ENCODE results near the gene VDAC2. TPM values are rescaled to one million over a fixed set of nuclear protein-coding genes. Genes with fewer than 3 reads are reported as not detected.

VDAC2 gene
- total and polyA plus RNA-seq, 4 donors: 94.5 to 121 (median 102) TPM

DNA sequence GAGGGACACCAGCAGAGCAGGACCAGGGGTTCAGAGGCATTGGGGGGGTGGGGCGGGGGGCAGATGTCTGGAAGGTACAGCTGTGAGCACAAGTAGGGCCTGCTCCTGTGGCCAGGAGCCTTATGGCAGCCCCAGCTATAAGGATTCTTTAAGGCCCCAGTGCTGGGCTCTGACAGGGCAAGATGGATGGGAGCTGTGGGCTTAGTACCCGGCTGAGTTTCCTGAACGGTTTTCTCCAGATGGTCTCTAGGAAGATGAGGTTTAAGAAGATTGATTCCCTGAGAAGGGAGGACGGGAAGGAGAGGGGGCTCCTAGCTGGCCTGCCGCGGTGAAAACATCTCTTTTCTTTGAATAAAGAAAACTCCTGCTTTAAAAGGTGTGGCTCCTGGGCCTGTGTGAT lies 55.3 kb downstream of the VDAC2 start:
- Histone ChIP-seq H3K4me3 (no peak overlapping the region), H3K36me3 (ENCODE audit: control insufficient read depth in 4 of 4, insufficient read depth in 4 of 4, low read length in 4 of 4) (no peaks in the 10 kb centered on the region), H3K27me3 (ENCODE audit: control insufficient read depth in 3 of 3, insufficient read depth in 3 of 3, low read length in 2 of 3) (no peaks in the 10 kb centered on the region), H3K4me1 (ENCODE audit: control insufficient read depth in 5 of 5, insufficient read depth in 5 of 5, low read length in 5 of 5) (peaks cover 0 to 3% (median 0%) of the 10 kb centered on the region in 5 donors), H3K27ac (ENCODE audit: low read depth in 1 of 2, low read length in 1 of 2) (no peak overlapping the region), H3K9me3 (ENCODE audit: control insufficient read depth in 4 of 4, insufficient read depth in 3 of 4, low read length in 3 of 4) (peaks cover 0 to 4% (median 0%) of the 10 kb centered on the region in 4 donors), H3K9ac (ENCODE audit: insufficient read depth in 1 of 2, low read length in 2 of 2) (no peak overlapping the region)
- DNase-seq (no peak), ATAC-seq (ENCODE audit: insufficient read depth, low FRiP score) (no peak)
- 47 to 58% methylated on average over 6 of the region's 6 CpGs for WGBS, 2 donors
- TF ChIP-seq, protein P1, sequence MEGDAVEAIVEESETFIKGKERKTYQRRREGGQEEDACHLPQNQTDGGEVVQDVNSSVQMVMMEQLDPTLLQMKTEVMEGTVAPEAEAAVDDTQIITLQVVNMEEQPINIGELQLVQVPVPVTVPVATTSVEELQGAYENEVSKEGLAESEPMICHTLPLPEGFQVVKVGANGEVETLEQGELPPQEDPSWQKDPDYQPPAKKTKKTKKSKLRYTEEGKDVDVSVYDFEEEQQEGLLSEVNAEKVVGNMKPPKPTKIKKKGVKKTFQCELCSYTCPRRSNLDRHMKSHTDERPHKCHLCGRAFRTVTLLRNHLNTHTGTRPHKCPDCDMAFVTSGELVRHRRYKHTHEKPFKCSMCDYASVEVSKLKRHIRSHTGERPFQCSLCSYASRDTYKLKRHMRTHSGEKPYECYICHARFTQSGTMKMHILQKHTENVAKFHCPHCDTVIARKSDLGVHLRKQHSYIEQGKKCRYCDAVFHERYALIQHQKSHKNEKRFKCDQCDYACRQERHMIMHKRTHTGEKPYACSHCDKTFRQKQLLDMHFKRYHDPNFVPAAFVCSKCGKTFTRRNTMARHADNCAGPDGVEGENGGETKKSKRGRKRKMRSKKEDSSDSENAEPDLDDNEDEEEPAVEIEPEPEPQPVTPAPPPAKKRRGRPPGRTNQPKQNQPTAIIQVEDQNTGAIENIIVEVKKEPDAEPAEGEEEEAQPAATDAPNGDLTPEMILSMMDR (IDR thresholded peaks at IDR 0.05; ENCODE audit: control extremely low read depth, extremely low read depth): no peak

DNA sequence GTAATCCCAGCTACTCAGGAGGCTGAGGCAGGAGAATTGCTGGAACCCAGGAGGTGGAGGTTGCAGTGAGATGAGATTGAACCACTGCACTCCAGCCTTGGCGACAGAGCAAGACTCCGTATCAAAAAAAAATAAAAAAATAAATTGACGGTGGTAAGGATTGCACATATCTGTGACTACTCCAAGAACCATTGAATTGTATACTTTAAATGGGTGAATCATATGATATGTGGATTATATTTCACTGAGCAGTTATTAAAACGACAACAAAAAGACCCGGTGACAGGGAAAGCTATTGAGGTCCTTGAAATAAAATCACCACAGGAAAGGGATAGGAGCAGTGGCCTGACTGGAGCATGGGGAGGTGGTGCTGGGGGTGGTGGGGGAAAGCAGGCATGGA lies 56.3 kb downstream of the VDAC2 start:
- 90 to 92% methylated on average over 5 of the region's 5 CpGs for WGBS, 2 donors
- Histone ChIP-seq H3K4me1 (ENCODE audit: control insufficient read depth in 5 of 5, insufficient read depth in 5 of 5, low read length in 5 of 5) (peaks cover 0 to 5% (median 0%) of the 10 kb centered on the region in 5 donors), H3K36me3 (ENCODE audit: control insufficient read depth in 4 of 4, insufficient read depth in 4 of 4, low read length in 4 of 4) (no peaks in the 10 kb centered on the region), H3K9ac (ENCODE audit: insufficient read depth in 1 of 2, low read length in 2 of 2) (no peak overlapping the region), H3K4me3 (no peak overlapping the region), H3K9me3 (ENCODE audit: control insufficient read depth in 4 of 4, insufficient read depth in 3 of 4, low read length in 3 of 4) (no peaks in the 10 kb centered on the region), H3K27ac (ENCODE audit: low read depth in 1 of 2, low read length in 1 of 2) (no peak overlapping the region), H3K27me3 (ENCODE audit: control insufficient read depth in 3 of 3, insufficient read depth in 3 of 3, low read length in 2 of 3) (no peaks in the 10 kb centered on the region)
- TF ChIP-seq, protein P1 (IDR thresholded peaks at IDR 0.05; ENCODE audit: control extremely low read depth, extremely low read depth): no peak
- ATAC-seq (ENCODE audit: insufficient read depth, low FRiP score): no peak
- DNase-seq: no peak

DNA sequence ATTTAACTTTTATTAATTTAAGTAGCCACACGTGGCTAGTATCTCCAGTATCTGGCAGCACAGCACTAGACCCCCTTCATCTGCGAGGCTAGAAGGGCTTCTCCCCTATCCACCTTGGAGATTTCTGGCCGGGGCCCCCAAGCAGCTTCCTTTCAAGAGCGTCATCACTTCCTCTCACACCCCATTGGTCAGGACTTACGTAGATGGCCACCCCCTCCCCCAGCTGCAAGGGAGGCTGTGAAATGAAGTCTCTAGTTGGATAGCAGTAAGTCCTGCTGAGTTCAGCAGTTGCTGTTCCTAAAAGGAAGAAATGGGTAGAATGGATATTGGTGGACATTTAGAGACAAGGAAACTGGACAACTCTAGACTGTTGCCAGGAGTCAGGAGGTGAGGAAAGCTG lies 59.0 kb downstream of the VDAC2 start:
- H3K27me3 ChIP-seq (ENCODE audit: control insufficient read depth in 3 of 3, insufficient read depth in 3 of 3, low read length in 2 of 3): no peaks in the 10 kb centered on the region
- DNase-seq (no peak), ATAC-seq (ENCODE audit: insufficient read depth, low FRiP score) (no peak)
- WGBS, 2 donors: 80 to 89% methylated on average over 5 of the region's 5 CpGs
- no peak overlapping the region for H3K4me3 ChIP-seq
- peaks cover 0 to 2% (median 0%) of the 10 kb centered on the region in 4 donors for H3K9me3 ChIP-seq (ENCODE audit: control insufficient read depth in 4 of 4, insufficient read depth in 3 of 4, low read length in 3 of 4)
- TF ChIP-seq, protein P1 (IDR thresholded peaks at IDR 0.05; ENCODE audit: control extremely low read depth, extremely low read depth): no peak
- no peak overlapping the region for H3K9ac ChIP-seq (ENCODE audit: insufficient read depth in 1 of 2, low read length in 2 of 2)
- H3K36me3 ChIP-seq (ENCODE audit: control insufficient read depth in 4 of 4, insufficient read depth in 4 of 4, low read length in 4 of 4): no peaks in the 10 kb centered on the region
- peaks cover 0 to 6% (median 0%) of the 10 kb centered on the region in 5 donors for H3K4me1 ChIP-seq (ENCODE audit: control insufficient read depth in 5 of 5, insufficient read depth in 5 of 5, low read length in 5 of 5)
- no peak overlapping the region for H3K27ac ChIP-seq (ENCODE audit: low read depth in 1 of 2, low read length in 1 of 2)

DNA sequence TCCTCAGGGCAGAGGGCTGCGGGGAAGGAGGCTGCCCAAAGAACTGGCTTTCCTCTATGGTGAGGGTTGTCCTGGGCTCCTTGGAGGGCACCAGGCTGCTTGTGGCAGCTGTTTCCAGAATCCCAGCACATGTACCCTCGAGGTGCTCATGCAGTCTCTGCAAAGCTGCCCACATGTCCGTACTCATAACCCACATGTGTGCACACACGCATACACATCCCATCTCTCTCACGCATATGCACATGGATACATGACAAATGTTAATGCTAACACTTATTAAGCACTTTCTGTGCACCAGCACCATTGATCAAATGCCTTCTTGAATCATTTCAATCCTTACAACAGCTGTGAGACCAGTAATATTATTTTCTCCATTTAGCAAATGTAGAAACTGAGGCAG lies 61.5 kb downstream of the VDAC2 start:
- H3K27ac ChIP-seq (ENCODE audit: low read depth in 1 of 2, low read length in 1 of 2): peak overlapping the region in 1 of 2 donors; percentile 9
- H3K27me3 ChIP-seq (ENCODE audit: control insufficient read depth in 3 of 3, insufficient read depth in 3 of 3, low read length in 2 of 3): no peaks in the 10 kb centered on the region
- no peak for DNase-seq
- H3K36me3 ChIP-seq (ENCODE audit: control insufficient read depth in 4 of 4, insufficient read depth in 4 of 4, low read length in 4 of 4): no peaks in the 10 kb centered on the region
- peaks cover 0 to 2% (median 0%) of the 10 kb centered on the region in 4 donors for H3K9me3 ChIP-seq (ENCODE audit: control insufficient read depth in 4 of 4, insufficient read depth in 3 of 4, low read length in 3 of 4)
- no peak for ATAC-seq (ENCODE audit: insufficient read depth, low FRiP score)
- H3K4me3 ChIP-seq: no peak overlapping the region
- H3K4me1 ChIP-seq (ENCODE audit: control insufficient read depth in 5 of 5, insufficient read depth in 5 of 5, low read length in 5 of 5): peaks cover 0 to 10% (median 0%) of the 10 kb centered on the region in 5 donors
- H3K9ac ChIP-seq (ENCODE audit: insufficient read depth in 1 of 2, low read length in 2 of 2): no peak overlapping the region
- WGBS, 2 donors: 87 to 94% methylated on average over 5 of the region's 5 CpGs
- TF ChIP-seq, protein P1 (IDR thresholded peaks at IDR 0.05; ENCODE audit: control extremely low read depth, extremely low read depth): no peak
